SIG-M5 (cell line): ENCODE measurements around the gene PHF21A.
"Not testable (repeated sequence)": the region's sequence is repeated elsewhere in the genome, so short reads cannot be mapped to it uniquely, and the experiment has no call there.

Source experiments
- DNase-seq: peaks from one replicate; lab custom pipeline; 2025; lab: John Stamatoyannopoulos, UW

PHF21A gene

DNA sequence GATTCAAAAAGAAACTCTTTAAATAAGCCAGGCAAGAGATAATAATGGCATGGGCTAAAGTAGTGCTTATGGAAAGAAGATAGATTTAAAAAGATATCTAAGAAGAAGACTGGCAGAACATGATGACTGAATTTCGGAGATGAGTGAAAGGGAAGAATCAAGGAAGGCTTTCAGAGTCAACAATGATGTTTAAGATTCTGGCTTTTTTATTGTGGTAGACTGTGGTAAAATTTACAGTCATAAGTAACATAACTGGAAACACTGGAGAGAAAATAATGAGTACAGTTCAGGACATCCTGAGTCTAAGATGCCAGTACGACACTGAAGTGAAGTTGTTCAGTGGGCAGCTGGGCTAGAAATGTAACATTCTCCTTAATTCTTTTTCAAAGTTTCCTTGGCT, 85.2 kb downstream of the PHF21A start:
- no peak for DNase-seq

DNA sequence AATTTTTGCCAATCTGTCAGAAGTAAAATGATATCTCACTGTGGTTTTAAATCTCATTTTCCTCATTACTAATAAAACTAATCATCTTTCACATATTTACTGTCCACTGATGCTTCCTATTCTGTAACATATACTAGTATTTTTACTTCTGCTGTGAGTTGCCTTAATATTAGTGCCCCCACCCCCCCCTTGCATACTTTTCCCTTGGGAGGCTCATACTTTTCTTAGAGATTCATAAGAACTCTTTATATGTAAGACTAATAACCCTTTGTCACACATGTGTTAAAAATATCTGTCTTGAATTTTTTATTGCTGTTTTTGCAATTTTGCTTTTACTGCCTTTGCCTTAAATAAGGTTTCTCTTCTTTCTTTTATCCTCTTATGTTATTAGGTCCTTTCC, 87.2 kb downstream of the PHF21A start:
- no peak for DNase-seq

DNA sequence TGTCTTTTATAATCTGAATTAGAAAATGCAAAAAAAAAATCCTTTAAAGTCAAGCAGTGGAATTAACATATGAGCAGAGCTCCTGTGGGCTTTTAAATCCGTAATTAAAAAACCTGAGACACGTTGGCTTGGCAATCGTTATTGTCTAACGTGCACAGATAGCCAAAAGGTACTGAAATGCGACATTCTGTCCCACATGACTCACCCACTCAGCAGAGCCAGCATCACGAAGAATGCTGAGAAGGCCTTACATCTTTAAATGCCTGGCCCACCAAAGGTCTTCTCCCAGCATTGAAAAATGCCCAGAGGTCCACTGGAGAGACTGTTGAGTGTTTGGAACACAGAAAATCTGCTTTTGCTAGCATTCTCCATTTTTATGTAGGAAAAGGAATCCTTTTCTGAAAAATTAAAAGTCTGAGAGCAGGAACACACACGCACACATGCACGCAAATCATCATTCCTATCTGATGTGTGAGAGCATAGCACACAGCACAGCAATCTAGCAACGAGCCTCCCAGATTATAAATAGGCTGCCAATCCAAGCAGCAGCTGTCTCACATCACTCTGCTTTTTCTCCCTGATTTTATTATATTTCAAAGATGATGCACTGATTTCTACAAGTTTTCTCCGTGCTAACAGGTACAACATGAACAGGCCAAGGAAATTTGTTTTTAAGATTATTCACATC, 94.5 kb downstream of the PHF21A start:
- DNase-seq, result no peak

DNA sequence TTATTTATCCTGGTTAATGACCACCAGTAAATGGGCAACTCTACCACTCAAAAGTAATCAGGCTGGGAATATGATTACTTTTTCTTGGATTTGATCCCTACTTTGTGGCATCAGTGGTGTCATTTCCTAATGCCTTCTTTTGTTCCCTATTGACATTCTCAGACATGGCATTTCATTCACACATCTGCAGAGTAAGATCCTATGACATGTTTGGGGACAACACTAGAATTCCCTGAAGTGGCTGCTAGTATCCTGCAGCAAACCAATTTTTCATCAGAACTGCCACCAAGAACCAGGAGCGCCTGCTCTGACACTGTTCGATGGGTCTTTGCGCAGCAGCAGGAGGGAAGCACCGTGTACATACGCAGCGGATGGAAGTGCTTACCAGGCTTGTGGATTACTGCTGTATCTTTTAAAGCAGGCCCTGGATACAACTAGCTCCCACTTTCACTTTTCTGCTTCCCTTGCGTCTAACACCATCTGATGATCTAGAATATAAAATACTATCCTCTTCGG, 101.1 kb downstream of the PHF21A start:
- no peak for DNase-seq

DNA sequence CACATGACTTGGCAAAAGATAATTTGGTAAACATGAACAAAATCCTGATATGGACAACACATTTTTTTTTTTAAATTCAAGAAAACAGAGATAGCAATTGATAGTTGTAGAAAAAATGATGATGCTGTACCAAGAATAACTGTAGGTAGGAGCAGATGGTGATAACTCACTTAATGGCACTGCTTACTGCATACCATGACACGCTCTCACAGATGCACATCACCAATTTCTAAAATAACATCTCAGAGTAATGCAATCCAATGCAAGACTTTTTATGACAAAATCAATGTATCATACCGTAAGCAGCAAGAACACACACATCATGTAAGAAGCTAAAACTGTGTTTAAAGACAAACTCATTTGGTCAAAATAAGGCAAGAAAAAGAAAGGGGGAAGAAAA, 102.6 kb downstream of the PHF21A start:
- DNase-seq, result no peak

DNA sequence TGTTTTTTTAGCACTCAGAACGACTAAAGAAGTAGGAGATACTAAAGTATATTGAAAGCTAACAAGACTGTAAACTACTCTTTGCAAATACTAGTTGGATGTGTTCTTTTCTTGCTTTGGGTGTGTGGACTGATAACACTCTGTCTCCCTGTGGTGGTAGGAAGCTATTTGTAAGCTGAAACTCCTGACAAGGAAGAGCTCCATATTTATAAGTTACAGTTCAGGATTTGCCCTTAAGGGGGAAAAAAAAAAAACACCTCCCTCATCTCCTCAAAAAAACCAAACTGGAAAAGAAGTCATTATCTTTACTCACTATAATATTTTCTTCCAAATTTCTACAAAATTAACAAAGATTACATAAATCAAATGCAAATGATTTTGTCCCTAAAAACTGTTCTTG, 103.9 kb downstream of the PHF21A start:
- no peak for DNase-seq

DNA sequence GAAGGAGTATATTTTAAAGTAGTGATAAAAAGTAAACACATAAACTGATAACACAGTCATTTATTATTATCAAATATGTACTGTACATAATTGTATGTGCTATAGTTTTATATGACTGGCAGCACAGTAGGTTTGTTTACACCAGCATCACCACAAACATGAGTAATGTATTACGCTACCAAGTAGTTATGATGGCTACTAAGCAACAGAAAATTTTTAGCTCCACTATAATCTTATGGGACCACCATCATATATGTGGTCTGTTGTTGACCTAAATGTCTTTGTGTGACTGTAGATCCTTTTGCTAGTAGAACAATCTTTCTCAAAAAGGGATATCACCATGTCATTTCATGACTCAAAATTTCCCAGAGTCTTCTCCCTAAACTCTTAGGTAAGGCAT, 105.3 kb downstream of the PHF21A start:
- no peak for DNase-seq

DNA sequence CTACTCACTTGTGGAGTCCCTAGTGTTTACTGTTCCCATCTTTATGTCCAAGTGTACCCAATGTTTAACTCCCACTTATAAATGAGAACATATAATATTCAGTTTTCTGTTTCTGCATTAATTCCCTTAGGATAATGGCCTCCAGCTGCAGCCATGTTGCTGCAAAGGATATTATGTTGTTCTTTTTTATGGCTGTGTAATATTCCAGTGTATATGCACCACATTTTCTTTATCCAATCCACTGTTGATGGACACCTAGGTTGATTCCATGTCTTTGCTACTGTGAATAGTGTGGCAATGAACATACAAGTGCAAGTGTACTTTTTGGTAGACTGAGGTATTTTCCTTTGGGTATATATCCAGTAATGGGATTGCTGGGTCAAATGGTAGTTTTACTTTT, 107.1 kb downstream of the PHF21A start:
- not testable (repeated sequence) for DNase-seq

DNA sequence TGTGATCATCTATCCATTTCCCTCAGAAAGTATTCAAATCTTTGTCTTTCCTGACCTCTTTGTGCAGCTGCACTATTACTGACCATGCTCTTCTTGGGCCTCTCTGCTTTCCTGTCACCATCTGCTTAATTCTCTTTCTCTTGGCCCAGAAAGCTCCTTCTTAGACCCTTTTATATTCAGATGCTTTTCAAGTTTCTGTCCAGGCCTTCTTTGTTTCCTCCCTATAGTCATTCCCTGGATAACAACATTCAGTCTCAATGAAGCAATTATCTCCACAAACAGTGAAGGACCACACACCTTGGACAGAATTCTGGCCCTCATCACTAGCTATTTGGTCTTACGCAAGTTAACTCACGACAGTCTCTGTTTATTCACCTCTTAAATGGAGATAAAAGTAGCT, 109.1 kb downstream of the PHF21A start:
- DNase-seq, result no peak

DNA sequence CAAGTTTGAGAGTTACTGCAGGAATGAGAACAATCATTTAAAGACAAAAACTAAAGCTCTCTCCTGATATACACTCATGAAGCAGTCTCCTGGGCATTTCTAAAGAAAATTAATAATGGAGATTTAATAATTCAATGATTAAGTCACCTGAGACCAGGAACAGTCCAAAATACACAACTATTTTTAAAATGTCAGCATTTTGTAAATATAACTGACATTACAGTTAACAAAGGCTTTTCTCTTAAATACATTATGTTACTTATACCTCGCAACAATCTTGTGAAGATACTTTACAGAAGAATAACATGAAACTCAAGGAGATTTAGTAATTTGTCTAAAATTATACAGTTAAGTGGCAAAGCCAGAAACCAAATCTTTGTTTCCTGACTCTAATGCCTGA, 111.2 kb downstream of the PHF21A start:
- DNase-seq, result no peak

DNA sequence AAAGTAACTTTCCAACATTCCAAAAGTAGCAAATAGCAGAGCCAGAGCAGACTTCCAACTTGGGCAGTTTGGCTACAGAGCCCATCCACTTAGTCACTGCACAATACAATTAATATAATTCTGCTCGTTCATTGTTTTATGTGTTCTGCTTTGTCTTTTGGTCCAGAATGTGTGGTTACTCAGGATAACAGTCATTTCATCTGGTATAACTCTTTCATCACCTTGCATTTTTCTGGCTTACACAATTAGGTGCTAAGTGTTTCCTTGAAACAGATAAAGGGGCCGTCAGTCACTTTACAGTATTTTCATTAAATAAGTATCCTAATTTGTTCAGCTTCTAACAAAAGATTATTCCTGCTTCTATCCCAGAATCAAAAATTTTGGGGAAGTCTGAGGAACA, 111.6 kb downstream of the PHF21A start:
- DNase-seq, result no peak

DNA sequence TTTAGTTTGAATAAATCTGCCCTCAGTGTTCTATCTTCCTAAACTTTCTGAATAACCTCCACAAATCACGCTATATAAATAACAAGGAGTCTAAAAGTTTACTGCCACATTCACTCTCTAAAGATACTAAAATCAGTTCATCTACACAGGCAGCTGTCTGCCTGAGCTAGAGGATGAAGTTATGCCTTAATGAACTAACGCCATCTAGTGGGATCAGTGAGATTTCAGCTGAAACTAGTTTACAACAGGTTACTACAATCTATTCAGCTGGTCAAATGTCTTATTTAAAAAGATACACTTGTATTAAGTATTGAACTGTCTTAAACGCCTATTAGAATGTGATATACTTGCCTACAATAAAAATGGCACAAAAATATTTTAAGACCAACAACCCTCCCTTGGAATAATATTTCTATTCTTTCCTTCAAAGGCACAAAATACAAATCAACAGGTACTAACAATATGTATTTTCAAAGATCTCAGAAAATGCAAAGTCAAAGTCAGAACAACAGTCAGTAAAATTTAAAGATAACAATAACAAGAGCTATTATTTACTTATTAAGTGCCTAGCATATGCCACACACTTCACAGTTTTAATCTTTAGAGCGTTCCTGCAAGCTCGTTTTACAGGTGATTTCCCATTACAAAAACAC, 114.7 kb downstream of the PHF21A start:
- no peak for DNase-seq

DNA sequence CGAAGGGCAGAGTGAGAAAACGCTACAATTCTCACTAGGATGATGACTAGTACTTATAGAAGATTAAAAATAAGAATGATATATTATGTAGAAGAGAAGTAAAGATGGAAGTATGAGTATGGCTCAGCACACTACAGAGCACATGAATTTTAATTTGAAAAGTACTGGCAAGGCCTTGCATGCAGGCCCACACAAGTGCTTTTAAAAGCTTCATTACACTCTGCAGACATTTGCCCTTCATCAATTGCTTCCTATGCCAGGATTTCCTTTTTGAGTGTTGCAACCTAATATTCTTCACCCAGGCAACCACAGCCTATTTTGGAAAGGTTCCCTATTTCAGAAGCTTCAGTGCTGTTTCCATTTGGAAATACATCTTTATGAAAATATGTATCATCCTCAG, 117.7 kb downstream of the PHF21A start:
- DNase-seq, result no peak

DNA sequence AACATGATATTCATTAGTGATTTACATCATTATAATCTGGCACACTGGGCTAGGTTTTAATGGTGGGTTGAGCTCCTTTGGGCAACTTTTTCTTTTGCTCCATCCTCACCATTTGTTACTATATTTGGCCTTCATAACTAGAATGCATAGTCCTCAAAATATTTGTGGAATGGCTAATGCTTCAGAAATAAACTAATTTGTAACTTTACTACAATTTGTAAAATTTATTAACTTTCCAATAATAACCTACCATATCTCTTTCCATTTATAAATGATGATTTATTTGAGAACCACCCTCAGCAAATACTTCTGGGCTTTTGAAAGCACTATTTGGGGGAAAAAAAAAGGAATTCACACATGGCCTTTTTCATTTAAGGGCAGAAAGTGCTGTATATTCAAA, 119.1 kb downstream of the PHF21A start:
- no peak for DNase-seq

DNA sequence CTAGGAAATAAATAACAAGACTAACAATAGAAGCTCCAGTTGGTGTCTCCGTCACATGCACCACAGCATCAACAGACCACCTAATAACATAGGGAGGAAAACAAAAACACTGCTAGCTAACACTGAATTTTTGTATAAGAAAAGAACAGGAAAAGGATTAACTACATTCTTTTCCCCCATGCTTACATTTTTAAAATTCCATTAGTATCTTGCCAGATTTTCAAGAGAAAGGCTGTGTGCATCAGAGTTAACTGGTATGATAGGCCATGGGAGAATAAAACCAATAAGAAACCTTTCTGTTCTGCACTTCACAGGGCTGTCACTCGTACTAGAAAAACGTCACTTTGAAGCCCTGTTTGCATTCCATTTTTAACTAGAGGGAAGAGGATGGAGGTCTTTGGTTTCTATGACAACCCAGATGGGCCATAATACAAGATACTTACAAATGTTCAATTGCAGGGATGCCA, 119.8 kb downstream of the PHF21A start:
- DNase-seq, result no peak

DNA sequence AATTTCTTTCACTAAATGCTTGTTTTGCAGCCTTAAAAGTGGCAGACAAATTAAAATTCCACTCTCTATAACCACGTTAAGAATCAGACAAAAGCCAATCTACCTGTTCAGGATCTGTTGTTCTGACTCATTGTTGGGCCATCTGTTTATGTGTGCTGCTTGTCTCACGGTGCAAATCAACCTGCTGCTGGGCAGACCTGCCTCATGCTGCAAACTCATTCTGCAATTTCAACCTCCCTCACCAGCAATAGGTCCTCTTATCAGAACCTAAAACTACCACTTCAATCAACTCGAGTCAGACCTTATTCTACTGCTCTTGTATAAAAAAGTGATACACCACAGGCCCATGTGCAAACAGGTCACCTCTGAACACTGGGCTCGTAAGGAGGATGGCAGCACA, 123.7 kb downstream of the PHF21A start:
- DNase-seq, result no peak

DNA sequence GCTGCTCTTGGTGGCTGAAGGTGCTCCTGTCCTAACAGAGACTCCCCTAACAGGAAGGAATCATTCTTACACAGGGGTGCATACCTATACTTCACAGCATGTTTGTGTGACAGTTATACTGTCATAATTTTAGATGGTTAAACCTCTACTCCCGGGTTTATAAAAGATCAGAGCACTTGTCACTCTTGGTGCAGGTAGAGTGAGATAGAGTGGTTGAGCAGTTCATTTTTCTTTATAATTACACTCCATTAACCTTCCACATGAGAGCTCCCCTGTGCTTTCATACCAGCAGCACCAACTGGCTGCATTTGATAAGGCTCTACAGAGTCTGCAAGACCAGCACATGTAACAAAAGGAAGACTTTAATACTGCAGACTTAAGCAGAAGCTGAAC, 125.9 kb downstream of the PHF21A start:
- DNase-seq, result no peak

DNA sequence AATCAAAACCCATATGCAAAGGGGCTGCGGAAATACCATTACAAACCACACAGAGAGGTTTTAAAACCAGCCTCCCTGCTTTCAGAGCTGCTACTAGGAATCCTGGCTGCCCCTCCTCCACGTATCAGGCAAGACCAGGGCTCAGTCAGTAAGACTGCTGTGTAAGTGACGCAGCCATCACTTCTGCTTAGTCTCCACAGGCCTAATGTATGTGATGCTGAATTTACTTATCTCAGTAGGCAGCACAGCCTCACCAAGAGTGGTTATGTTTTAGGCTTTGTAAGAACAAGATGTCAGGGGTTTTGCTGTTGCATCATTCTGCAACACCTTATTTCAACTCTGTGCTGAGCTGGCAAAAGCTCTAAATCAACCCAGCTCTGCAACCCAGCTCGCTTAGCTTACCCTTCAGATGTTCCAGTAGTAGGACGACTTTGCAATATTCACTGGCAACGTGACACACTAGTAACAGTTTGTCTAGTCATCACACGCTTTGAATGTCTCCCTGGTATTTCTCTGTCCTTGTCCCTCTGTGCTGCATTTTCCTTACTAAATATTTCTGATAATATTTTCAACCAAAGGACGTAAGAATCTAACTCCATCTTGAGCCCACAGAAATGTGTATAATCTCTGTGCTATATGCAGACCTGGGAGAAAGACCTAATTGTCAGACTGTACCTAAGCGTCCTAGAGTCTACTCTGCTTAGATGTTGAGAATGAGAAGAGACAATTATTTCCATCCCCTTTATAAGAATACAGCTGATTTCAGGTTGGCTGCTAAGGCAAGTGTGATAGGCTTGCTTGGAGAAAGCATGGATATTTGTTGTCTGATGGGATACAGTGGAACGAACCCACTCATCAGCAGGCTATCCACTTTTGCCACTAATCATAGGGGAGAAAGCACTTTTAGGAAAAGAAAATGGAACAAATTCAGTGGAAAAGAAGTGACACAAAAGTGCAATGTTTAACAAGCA, 126.6 kb downstream of the PHF21A start:
- DNase-seq, result no peak

DNA sequence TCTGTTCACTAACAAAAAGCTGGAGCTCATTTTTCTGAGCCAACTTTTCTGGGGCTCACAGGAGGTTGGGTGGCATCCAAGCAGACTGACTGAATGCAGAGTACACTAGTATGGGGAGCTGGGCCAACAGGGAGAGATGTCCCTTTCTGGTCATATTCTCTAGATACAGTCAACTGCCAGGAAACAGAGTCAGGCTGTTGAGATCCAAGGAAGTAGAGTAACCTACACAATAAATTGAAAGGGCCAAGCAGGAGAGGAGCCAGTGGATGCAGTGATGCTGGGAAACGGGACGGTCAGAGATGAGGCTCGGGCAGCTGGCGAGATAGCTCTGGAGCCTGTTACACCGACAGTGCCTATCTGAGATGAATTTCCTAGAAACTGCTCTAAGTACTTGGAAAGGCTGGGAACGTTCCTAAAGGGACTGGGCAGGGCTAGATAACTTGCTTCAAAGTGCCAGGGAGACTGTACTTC, 127.7 kb downstream of the PHF21A start:
- no peak for DNase-seq

DNA sequence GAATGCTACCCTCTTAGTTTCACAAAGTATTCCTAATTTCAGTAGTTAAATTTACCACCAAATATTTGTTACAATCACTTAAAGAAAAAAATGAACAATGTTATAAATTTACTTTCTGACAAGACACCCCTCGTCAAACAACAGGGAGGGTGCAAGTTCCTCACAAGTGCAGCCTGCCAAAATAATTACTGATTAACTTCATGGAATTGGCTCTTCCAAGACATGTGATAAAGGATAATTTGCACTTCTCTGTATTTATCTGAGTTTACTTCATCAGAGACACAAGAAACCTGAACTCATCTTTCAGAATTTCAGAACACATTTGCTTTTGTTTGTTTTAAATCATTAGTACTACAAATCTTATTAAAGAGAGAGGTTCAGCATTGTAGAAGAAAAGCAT, 132.3 kb downstream of the PHF21A start:
- no peak for DNase-seq

DNA sequence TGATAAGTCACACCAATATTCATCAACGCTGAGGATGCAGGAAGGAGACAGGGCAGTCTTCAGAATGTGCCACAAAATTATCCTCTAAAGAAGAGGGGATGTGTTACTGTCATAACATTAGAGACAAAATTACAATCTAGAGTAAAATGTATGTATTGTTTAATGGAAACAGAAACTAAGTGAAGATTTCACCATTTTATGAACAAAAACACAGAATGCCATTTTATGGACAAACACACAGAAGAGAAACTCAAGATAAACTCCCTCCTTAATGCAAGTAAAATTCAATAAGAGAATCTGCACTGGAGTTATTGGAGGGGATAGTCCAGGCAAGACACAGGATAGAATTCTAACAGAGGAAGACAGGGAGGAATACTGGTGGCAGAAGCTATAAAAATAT, 136.0 kb downstream of the PHF21A start:
- no peak for DNase-seq

DNA sequence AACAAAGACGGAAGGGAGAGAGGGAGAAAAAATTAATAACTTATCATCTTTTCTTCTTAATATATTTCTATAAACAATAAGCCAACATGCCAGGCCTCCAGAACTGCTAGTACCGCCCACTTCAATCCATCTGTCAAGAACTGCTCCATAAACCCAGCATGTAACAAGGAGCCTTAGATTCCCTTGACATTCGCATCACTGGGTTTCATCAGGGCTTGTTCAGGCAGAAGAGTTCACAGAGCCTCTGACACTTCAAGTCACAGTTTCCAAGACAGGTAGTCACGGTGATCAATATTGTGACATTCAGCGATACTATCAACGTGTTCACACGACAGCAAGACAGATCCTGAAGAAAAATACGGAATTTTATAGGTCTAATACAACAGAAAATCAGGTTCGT, 137.1 kb downstream of the PHF21A start:
- DNase-seq, result no peak

DNA sequence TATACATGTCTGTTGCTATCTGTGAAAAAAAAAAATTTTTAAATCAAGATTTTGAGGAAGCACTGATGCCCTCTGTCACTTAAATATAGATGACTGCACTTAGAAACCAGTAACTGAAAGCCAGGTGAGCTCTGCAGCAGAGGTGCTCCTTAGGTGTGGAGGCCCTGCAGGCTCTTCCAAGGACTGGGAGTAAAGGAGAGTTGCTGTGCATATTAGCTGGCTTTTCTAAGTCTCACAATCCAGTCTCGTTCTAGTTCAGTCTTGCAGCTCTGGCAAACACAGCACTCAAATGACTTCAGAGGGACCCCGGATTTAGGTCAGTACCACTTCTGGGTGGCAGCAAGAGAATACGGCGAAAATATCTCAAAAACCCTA, 137.8 kb downstream of the PHF21A start:
- no peak for DNase-seq
